NCI-H82 treated with DMSO at 0.1 percent for 48 hours (cell line): ENCODE results near the gene PRSS57.

Experiments used
- DNase-seq: peaks from one replicate; lab custom pipeline; 2025; ENCODE audit not compliant: unreplicated experiment; lab: John Stamatoyannopoulos, UW

The PRSS57 gene

DNA sequence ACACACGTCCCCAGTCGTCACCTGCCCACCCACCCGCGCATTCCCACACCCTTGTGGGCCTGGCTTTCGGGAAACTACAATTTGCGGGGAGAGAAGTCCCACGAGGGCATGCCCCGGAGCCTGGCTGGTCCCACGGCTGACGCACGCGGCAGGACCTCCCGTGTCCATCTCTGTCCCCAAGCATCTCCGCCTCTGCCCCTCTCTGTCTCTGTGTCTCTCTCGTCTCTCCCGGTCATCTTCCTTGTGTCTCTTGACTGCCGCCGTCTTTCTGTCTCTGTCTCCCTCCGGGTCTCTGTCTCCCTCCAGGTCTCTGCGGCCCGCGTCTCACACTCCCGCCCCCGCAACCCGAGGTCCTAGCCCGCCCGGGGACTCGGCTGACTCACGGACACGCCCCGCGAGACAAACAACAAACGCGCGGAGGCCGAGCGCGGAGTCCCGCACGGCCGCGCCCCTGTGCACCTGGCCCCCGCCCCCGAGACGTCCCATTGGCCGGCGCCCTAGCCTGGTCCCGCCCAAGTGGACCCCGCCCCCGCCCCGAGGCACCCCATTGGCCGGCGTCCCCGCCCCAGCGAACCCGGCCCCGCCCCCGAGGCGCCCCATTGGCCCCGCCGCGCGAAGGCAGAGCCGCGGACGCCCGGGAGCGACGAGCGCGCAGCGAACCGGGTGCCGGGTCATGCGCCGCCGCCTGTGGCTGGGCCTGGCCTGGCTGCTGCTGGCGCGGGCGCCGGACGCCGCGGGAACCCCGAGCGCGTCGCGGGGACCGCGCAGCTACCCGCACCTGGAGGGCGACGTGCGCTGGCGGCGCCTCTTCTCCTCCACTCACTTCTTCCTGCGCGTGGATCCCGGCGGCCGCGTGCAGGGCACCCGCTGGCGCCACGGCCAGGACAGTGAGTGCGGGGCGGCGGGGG lies 55.7 kb downstream of the PRSS57 start, which contains the start of gene FGF22:
TSS of gene FGF22 (plus strand) at position 627 of the 908 bp plus-strand sequence. CDS start at position 674, 47 bp downstream.
- peak; percentile 31 for DNase-seq

GRCh38 chr19:638906-639252 lies 56.4 kb downstream of the PRSS57 start:
- no peak for DNase-seq
